Hematopoietic multipotent progenitor cell treated with erythropoietin and hydrocortisone succinate and interleukin-3 and kit ligand, for 4 days (in vitro differentiated cells): ENCODE results near the gene ADCY7.

Experiments used
- DNase-seq: peaks from one replicate; pipeline ENCODE4 v3.0.0-alpha.2; 2015

The ADCY7 gene

DNA sequence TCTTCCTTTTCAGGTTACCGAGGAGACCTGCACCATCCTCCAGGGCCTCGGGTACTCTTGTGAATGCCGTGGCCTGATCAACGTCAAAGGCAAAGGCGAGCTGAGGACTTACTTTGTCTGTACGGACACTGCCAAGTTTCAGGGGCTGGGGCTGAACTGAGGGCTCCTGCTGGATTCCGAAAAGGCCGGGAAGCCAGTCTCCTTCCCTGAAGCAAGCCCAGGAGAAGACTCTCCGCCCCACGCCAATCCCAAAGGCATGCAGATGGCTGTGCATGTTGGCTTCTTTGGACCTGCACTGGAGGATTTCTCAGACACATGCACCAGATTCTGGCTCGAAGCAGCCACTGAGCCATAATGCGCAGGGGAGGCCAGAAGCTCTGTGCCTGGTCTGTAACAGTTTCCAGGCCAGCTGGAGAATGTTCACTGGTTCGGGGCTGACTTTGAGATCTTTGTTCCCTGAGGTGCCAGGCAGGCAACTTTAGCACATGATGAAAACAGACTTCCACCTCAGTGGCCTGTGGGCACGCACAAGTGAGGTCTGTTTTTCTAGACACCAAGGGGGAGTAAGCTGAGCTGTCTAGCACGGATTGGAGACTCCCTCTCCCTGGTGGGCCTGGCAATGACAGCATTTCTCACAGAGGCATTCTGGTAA, 49.1 kb downstream of the ADCY7 start:
- DNase-seq, result no peak

DNA sequence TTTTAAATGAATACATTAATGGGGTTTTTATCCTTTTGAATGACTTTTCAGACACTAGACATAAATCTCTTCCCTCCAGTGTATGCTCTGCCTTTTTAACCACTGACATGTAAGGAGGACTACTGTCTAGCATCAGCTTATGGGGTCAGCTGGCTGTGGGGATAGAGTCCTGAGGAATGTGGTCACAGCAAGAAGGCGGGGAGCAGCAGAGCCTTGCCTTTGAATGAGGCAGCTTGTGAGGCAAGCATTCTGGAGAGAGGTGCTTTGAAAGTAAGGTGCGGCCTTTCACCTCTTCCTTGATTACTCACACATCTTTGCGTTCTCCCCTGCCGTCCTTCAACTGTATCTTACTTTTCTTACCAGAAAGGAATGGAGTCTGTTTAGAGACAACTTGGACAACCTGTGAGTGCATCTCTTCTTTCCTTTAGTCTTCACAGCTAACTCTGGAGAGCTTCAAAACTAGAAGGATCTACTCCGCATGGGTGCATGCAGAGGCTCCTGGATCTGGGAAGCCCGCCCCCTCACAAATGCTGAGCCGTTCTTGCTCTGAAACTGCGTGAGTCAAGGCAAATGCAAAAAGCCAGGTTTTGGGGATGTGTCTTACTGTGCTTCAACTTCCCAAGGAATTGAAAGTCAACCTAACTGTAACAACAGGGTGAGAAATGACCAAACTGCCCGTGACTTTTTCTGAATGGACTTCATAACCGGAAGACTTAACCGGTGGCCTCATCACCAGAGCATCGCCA, 49.9 kb downstream of the ADCY7 start:
- no peak for DNase-seq

GRCh38 chr16:50316848-50317630, 50.7 kb downstream of the ADCY7 start:
- no peak for DNase-seq

DNA sequence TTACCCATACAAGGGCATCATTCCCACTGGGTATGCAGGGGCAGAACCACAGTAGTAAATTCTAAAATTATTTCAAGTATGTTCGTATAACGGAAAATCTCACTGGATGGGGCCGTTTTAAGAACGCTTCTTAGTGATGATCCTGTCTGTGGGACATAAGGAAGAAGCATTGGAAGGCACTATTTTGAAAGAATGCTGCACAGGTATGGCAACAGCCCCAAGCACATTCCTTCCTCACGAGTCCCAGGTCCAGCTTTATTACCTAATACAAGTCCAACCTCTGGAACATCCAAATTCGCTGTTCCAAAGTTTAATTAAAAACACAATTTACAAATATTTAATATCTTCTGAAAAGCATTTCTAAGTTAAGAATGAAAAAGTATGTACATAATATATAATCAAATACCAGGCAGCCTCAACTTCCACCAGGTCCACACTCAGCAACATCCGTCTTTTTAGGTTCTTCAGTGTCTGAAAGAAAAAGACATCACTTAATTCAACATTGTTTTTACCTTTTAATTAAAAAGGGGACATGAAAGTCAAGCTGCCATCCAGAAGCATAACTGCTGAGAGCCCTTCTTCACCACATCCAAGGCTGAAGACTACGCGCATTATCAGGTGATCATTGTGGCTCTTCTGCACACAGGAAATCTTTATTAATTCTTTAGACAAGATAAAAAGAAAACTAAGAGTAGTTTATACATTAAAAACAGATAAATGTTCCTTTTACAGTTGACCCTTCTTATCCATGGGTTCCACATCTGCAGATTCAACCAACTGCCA, 52.6 kb downstream of the ADCY7 start:
- no peak for DNase-seq

GRCh38 chr16:50320310-50320709, 54.0 kb downstream of the ADCY7 start:
- DNase-seq, result no peak

GRCh38 chr16:50322333-50322732, 56.0 kb downstream of the ADCY7 start:
- DNase-seq, result no peak

DNA sequence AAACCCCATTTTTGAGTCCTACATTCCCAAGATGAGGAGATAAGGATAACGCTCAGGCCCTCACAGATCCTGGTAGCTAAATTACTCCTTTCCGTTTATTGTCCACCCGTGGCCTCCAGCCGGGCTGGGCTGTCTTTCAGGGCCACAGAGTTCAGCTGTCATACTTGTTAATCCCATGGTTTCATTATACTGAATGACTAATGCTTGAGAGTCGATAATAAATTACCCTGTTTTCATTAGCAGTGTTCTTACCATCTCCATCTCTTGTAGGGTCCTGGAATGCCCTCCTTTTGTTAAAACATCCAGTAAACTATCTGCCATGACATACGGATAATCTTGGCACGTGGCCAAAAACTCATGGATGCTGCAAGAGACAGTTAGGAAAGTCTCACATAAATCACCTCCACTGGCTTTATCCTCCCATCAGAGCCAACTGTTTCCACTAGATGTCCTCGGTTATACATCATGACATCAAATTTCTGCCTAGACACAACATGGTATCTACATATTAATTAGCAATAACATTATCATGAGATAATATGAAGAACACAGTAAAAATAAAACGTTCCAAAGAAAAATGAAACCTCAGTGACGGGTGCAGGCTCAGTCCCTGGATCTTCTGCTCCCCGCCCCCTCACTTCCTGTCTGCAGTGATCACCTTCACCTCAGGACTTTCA, 57.1 kb downstream of the ADCY7 start:
- DNase-seq, result peak; percentile 63

DNA sequence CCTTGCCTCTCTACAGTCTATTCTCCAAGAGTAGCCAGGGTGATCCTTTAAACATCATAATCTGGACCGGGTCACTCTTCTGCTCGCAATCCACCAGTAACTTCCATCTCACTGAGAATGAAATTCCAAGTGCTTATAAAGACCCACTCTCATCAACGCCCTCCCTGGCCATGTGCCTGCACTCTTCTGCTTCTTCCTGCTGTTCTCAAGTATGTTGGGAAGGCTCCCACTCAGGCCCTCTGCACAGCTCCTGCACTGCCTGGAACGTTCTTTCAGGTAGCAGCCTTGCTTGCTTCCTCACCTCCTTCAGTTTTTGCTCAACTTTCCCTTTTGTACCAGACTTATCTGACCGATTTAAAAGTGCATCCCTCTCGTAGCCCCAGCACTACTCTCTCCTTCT, 58.0 kb downstream of the ADCY7 start:
- DNase-seq, result no peak

DNA sequence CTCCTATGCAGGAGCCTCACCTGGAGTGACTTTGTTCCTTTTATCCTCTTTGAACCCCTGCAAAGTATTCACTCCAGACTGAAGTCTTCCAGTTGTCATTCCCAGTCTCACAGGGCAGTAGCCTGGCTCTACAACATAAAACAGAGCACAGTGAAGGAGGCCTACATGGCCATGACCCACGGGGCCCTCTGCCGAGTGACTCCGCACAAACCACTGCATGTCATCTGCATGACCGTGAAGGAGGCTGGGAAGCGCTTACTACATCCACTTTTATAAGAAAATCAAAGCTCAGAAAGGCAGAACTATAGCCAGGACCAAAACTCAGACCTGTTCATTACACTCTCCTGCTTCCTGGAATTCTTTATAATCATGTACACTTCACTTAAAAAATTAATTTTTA, 59.9 kb downstream of the ADCY7 start:
- no peak for DNase-seq

- peak; percentile 79 for DNase-seq
Observed at GRCh38 chr16:50326835-50327465, 60.6 kb downstream of the ADCY7 start.

DNA sequence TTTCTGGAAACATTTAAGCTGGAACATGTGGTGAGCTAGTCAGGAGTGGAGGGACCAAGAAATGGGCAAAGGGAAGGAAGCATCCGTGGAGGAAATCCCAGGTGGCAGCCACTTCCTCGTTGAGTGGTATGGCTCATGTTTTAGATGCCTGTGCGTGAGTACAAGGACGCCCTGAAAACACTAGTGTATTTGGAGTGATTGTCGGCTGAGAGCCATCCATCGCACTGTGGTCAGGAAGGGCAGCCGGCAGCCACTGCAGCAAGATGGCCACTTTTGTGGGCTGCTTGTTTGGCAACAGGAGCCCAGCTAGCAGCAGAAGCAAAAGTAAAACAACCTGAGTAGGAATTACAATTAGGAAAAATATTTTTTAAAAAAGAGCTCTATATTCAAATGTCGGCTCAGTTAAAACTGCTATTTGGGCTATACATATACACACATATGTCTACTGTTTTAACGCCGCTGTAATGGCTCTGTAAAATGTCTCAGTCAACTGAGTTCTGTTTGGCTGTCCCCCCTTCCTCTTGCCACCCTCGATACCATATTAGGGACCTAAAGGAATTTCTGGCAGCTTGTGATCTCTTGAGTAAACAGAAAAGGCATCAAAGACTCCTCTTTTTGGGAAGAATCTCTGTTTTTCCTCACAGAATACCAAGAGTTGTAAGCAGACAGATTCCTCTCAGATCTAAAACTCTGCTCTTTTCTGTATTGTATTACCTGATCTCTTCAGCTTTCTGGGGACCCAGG, 63.3 kb downstream of the ADCY7 start:
- DNase-seq, result peak; percentile 50

DNA sequence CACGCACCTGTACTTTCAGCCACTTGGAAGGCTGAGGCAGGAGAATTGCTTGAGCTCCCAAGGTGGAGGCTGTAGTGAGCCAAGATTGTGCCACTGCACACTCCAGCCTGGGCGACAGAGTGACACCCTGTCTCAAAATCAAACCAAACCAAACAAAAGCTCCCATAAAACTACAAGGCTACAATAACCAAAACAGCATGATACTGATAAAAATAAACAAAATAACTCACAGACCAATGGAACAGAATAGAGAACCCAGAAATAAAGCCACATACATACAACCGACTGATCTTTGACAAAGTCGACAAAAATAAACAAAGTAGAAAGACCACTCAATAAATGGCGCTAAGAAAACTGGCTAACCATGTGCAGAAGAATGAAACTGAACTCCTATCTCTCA, 65.2 kb downstream of the ADCY7 start:
- DNase-seq, result no peak

GRCh38 chr16:50332599-50332998, 66.2 kb downstream of the ADCY7 start:
- DNase-seq, result no peak

DNA sequence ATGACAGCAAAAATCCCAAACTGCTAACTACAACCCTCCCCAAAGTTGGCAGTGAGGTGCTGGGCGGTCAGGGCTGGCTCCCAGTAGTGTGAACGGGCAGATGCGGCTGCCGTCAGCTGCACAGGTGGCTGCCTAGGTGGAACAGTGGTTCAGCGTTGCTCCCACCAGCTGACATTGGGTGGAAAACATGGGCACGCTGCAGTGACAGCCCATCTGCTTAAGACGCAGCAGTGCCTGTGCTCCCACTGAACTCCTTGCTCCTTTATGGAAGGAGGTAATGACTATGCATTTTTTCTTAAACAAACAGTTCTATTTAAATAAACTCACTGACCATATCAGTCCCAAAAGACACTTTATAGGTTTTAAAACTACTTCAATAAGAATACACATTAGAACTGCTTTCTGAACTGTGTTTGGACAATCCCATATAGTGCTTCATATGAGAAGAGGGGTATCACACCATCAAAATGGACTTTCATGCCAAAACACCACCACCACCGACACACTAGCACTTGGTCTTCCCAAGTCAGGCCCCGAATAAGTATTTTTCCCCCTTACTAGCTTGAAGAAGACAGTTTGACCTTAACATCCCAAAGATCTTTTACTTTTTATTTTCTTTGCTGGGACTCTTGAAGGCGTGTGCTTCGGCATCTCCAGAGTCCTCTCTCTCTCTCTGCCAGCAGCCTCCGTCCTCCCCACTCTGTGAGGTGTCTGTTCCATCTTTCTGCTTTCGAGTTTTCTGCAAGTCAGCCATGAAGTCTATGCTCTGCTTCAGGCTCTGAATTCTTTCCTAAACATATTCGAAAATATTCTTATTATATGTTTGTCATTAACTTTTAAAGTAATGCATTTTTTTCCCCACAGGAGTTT, 68.0 kb downstream of the ADCY7 start:
- no peak for DNase-seq

DNA sequence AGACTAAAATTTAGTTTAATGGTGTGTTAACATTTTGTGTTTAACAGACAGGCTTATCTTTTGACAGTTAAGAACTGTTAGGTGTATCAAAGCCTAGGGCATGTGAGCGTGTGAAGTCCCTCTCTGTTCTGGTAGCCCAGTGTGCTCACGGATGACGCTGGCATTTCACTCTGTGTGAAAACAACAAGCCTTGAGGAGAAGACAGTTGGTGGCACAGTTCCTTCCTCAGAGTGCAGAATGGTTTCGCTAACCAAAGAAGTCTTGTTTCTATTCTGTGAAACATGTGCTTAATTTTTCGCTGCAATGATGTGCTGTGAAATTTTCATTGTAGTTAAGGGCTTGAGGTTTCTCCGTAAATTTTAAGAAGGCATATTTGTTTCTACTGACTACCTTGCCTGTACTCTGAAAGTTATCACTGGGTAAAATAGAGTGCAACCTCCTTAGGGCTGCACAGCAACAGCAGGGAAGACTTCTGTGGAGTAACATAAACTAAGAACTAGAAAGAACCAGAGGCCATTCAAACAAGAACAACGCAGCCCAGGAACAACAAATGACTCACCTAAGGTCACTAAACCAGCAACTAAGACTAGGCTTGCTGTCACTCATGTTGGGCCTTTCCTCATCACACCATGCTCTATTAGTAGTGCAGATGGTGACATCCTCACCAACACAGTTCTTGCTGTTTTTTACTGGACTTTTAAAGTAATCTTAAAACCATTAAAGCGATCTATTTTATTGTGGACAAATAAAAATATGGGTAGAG, 69.0 kb downstream of the ADCY7 start:
- DNase-seq, result peak; percentile 51

GRCh38 chr16:50336884-50337283, 70.5 kb downstream of the ADCY7 start:
- DNase-seq, result no peak

DNA sequence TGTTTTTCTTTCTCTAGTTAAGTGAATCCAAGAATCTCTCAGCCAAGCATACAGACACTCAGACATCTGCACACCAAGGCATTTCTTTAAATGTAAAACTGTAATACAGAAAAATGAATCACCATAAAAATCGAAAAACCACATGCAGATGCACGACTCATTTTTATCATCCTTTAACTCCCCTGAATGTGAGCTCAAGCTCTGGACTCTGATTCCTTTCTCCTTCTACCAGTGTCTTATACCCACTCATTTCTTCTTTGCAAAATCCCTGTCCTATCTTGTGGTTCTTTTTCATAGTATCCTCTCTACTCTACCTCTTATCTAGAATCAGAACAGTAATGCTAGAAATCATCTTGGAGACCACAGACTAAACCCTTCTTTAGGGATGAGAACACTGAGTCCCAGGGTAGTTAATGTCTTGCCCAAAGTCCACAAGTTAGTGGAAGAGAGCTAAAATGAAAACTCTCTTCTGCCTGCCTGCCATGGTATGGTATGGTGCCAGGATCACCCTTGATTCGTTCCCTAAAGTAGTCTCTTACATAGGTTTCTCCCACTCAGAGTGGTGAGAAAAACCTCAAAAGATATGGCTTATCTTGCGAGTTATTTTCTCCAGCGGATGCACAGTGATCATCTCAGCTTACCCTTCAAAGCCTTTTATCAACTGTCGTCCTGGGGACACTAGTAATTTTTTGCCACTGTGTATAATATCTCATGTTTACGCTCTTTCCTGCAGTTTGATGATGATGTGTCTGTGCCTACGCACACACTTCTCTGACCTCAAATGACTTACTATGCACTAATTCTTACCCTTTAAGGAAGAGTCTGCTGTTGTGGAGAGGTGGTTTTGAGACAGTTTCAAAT, 72.2 kb downstream of the ADCY7 start:
- DNase-seq, result peak; percentile 64

DNA sequence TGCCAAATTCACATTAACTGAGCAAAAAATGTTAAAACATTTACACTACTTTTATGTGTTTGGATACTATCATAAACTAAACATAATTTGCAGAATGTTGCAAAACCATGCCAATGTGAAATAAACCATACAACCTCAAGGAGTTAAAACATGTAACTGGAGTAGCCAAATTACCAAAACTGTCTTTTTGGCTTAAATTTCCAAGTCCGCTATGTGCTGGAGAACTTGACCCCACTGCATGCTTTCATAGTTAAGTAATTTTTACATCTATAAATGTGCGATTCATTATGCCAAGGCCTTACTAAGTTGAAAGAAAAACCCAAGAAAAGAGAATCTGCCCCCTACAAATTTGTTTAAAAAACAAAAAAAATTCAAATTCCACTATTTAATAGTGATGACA, 74.2 kb downstream of the ADCY7 start:
- no peak for DNase-seq
